Caco-2 (cell line): Measurements from ENCODE around the gene PTCH1. TPM values are rescaled to one million over a fixed set of nuclear protein-coding genes. Genes with fewer than 3 reads are reported as not detected.

ENCODE experiments used
- BruUV-seq: library from RNA; stranded (reverse); fragments of 400-500 nt; replicated peaks from 2 replicates; lab custom pipeline; 2021; lab: Mats Ljungman, UMichigan
- CTCF ChIA-PET: fragments of 300-600 bp; sonication (Branson Sonifier 250); formaldehyde crosslinking; loops from one replicate; lab custom pipeline; 2022; ENCODE audit warnings: antibody characterized with exemption; lab: Charles Lee
- POLR2A ChIA-PET: fragments of 300-600 bp; sonication (Branson Sonifier 250); formaldehyde crosslinking; loops from one replicate; lab custom pipeline; 2022; ENCODE audit warnings: antibody characterized with exemption; lab: Charles Lee
- DNase-seq, 2 experiments: peaks; one replicate each; pipeline versions ENCODE4 v3.0.0 to v3.0.0-alpha.2; 2020 to 2022
- H3K27me3 ChIP-seq: replicated peaks from 2 replicates; pipeline ENCODE4 v1.6.0; 2011; ENCODE audit warnings: low read length; ENCODE audit not compliant: control insufficient read depth, insufficient read depth
- H3K36me3 ChIP-seq: 2 replicates; pipeline ENCODE4 v1.5.1; 2011; ENCODE audit warnings: low read length; ENCODE audit not compliant: control insufficient read depth, insufficient read depth
- H3K4me1 ChIP-seq: fragments of 250-450 bp; sonication (Bioruptor Pico); 2 replicates; pipeline ENCODE4 v1.5.1; 2020; ENCODE audit warnings: mild to moderate bottlenecking
- H3K4me3 ChIP-seq: 2 replicates; pipeline ENCODE4 v1.5.1; 2011; ENCODE audit warnings: low read depth, mild to moderate bottlenecking, control low read depth, low read length
- H3K9me3 ChIP-seq: fragments of 250-450 bp; sonication (Bioruptor Pico); 2 replicates; pipeline ENCODE4 v1.5.1; 2020; ENCODE audit warnings: mild to moderate bottlenecking, moderate library complexity
- H3K27ac Mint-ChIP-seq: one replicate; pipeline ENCODE4 v1.8.0; 2022; ENCODE audit warnings: mixed read lengths; ENCODE audit not compliant: unreplicated experiment
- H3K27me3 Mint-ChIP-seq: one replicate; pipeline ENCODE4 v1.8.0; 2022; ENCODE audit warnings: mixed read lengths; ENCODE audit not compliant: insufficient read depth, unreplicated experiment
- H3K36me3 Mint-ChIP-seq: one replicate; pipeline ENCODE4 v1.8.0; 2022; ENCODE audit warnings: mild to moderate bottlenecking, mixed read lengths; ENCODE audit not compliant: insufficient read depth, unreplicated experiment
- H3K4me1 Mint-ChIP-seq: one replicate; pipeline ENCODE4 v1.8.0; 2022; ENCODE audit warnings: low read depth, mixed read lengths; ENCODE audit not compliant: unreplicated experiment
- H3K4me3 Mint-ChIP-seq: one replicate; pipeline ENCODE4 v1.8.0; 2022; ENCODE audit warnings: mild to moderate bottlenecking, moderate library complexity, mixed read lengths; ENCODE audit not compliant: unreplicated experiment
- H3K9me3 Mint-ChIP-seq: one replicate; pipeline ENCODE4 v1.8.0; 2022; ENCODE audit warnings: mixed read lengths; ENCODE audit not compliant: unreplicated experiment
- intact Hi-C: fragments of 100-400 bp; cut with micrococcal nuclease; formaldehyde crosslinking; loops from one replicate; pipeline ENCODE4 v1.10.0; 2022; ENCODE audit not compliant: unreplicated experiment
- total RNA-seq: library from RNA; stranded (reverse); gene quantifications from 2 replicates; pipeline ENCODE4 v1.2.3, GENCODE V29; 2022
- TF ChIP-seq, protein P1 (sequence below), 2 experiments: fragments of 200-600 bp in 1 of 2; IDR thresholded peaks; 1 replicate in 1 of 2; 2 replicates in 1 of 2; pipeline versions ENCODE4 v1.5.1 to v1.8.0; 2011 to 2022; ENCODE audit warnings: antibody characterized with exemption in 1 of 2, control low read depth in 1 of 2, inconsistent platforms in 1 of 2, low read depth in 1 of 2, low read length in 1 of 2, mild to moderate bottlenecking in 1 of 2, moderate library complexity in 1 of 2; ENCODE audit not compliant: insufficient read depth in 1 of 2, severe bottlenecking in 1 of 2, unreplicated experiment in 1 of 2

PTCH1 gene
- total RNA-seq, 1 experiment from 2014 or later, result 25.9 TPM

GRCh38 chr9:95459851-95460517, 56.8 kb downstream of the PTCH1 start:
- Histone ChIP-seq H3K36me3 (peaks cover 3% of the 10 kb centered on the region), H3K4me3 (no peak overlapping the region), H3K9me3 (no peaks in the 10 kb centered on the region), H3K4me1 (0 out of 2 replicates have a peak, but pooled peaks cover 5% of the 10 kb centered on the region), H3K27me3 (no peaks in the 10 kb centered on the region)
- H3K9me3 Mint-ChIP-seq, result no peaks in the 10 kb centered on the region
- no peaks in the 10 kb centered on the region for H3K27me3 Mint-ChIP-seq
- TF ChIP-seq, protein P1, sequence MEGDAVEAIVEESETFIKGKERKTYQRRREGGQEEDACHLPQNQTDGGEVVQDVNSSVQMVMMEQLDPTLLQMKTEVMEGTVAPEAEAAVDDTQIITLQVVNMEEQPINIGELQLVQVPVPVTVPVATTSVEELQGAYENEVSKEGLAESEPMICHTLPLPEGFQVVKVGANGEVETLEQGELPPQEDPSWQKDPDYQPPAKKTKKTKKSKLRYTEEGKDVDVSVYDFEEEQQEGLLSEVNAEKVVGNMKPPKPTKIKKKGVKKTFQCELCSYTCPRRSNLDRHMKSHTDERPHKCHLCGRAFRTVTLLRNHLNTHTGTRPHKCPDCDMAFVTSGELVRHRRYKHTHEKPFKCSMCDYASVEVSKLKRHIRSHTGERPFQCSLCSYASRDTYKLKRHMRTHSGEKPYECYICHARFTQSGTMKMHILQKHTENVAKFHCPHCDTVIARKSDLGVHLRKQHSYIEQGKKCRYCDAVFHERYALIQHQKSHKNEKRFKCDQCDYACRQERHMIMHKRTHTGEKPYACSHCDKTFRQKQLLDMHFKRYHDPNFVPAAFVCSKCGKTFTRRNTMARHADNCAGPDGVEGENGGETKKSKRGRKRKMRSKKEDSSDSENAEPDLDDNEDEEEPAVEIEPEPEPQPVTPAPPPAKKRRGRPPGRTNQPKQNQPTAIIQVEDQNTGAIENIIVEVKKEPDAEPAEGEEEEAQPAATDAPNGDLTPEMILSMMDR (IDR thresholded peaks at IDR 0.05; ENCODE audit: insufficient read depth in 1 of 2, low read depth in 1 of 2, low read length in 1 of 2, severe bottlenecking in 1 of 2, unreplicated experiment in 1 of 2), result no peak
- peaks cover 36% of the 10 kb centered on the region for H3K36me3 Mint-ChIP-seq
- CTCF ChIA-PET, result no interaction called here
- H3K4me1 Mint-ChIP-seq, result peaks cover 14% of the 10 kb centered on the region
- intact Hi-C loops, result no loop called here
- no peak overlapping the region for H3K4me3 Mint-ChIP-seq
- H3K27ac Mint-ChIP-seq, result no peak overlapping the region
- no peak for DNase-seq
- BruUV-seq, result no TSS peak
- POLR2A ChIA-PET, result no interaction called here

GRCh38 chr9:95459178-95459577, 57.6 kb downstream of the PTCH1 start:
- Histone ChIP-seq H3K4me1 (0 out of 2 replicates have a peak, but pooled peaks cover 5% of the 10 kb centered on the region), H3K36me3 (peaks cover 3% of the 10 kb centered on the region), H3K9me3 (no peaks in the 10 kb centered on the region), H3K27me3 (no peaks in the 10 kb centered on the region), H3K4me3 (no peak overlapping the region)
- Mint-ChIP-seq H3K9me3 (no peaks in the 10 kb centered on the region), H3K4me3 (no peak overlapping the region), H3K36me3 (peaks cover 36% of the 10 kb centered on the region), H3K4me1 (peaks cover 14% of the 10 kb centered on the region), H3K27me3 (no peaks in the 10 kb centered on the region), H3K27ac (no peak overlapping the region)
- TF ChIP-seq, protein P1 (IDR thresholded peaks at IDR 0.05; ENCODE audit: insufficient read depth in 1 of 2, low read depth in 1 of 2, low read length in 1 of 2, severe bottlenecking in 1 of 2, unreplicated experiment in 1 of 2), result no peak
- intact Hi-C loops, result no loop called here
- no peak for DNase-seq
- ChIA-PET POLR2A (no interaction called here), CTCF (no interaction called here)
- no TSS peak for BruUV-seq

DNA sequence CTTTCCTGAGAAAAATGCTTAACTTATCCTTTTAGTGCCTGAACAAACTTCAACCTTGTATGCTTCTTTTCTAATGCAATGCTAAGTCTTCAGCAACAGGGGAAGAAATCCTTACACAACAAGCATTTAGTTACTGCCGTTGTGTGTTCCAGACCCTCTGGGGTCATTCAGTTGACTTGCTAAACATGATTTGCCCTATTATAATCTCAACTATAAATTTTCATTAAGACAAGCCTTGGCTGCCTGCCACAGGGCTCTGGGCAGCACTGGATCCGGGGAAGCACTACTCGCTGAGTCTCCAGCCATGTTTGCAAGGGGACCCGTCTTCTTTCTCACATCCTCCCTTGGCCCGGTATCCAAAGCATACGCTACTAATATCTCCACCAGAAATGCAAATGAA, 58.1 kb downstream of the PTCH1 start:
- Mint-ChIP-seq H3K9me3 (no peaks in the 10 kb centered on the region), H3K4me1 (peaks cover 14% of the 10 kb centered on the region), H3K27ac (no peak overlapping the region), H3K36me3 (peaks cover 36% of the 10 kb centered on the region), H3K27me3 (no peaks in the 10 kb centered on the region), H3K4me3 (no peak overlapping the region)
- Histone ChIP-seq H3K27me3 (no peaks in the 10 kb centered on the region), H3K4me1 (0 out of 2 replicates have a peak, but pooled peaks cover 5% of the 10 kb centered on the region), H3K4me3 (no peak overlapping the region), H3K36me3 (peaks cover 3% of the 10 kb centered on the region), H3K9me3 (no peaks in the 10 kb centered on the region)
- TF ChIP-seq, protein P1 (IDR thresholded peaks at IDR 0.05; ENCODE audit: insufficient read depth in 1 of 2, low read depth in 1 of 2, low read length in 1 of 2, severe bottlenecking in 1 of 2, unreplicated experiment in 1 of 2), result no peak
- peak in 1 of 2 experiments; percentile 4 for DNase-seq
- no TSS peak for BruUV-seq
- ChIA-PET CTCF (no interaction called here), POLR2A (no interaction called here)
- intact Hi-C loops, result no loop called here
